Mesenchymal stem cell (in vitro differentiated cells and primary cell): ENCODE measurements around the gene PDE9A.
A peak's percentile ranks its signal among the peaks of the same experiment; 100 is the strongest.

Experiments used
- DNase-seq: peaks from one replicate; pipeline ENCODE4 v3.0.0-alpha.2; 2013
- H2AFZ ChIP-seq: one replicate; pipeline ENCODE4 v1.6.1; 2013; ENCODE audit warnings: low read depth, mild to moderate bottlenecking, control low read depth, inconsistent platforms, low read length, moderate library complexity
- H2AK5ac ChIP-seq: 2 replicates; pipeline ENCODE4 v1.6.1; 2013; ENCODE audit warnings: low read length, moderate library complexity, mild to moderate bottlenecking, inconsistent platforms; ENCODE audit not compliant: severe bottlenecking
- H2BK120ac ChIP-seq: one replicate; pipeline ENCODE4 v1.6.1; 2013; ENCODE audit warnings: low read depth, mild to moderate bottlenecking, inconsistent platforms, low read length, moderate library complexity
- H2BK12ac ChIP-seq, 2 experiments: one replicate each; pipeline ENCODE4 v1.6.1; 2013; ENCODE audit warnings: inconsistent platforms in 2 of 2, low read length in 2 of 2, mild to moderate bottlenecking in 2 of 2, moderate library complexity in 2 of 2, control low read depth in 1 of 2
- H2BK15ac ChIP-seq: one replicate; pipeline ENCODE4 v1.6.1; 2013; ENCODE audit warnings: mild to moderate bottlenecking, low read depth, inconsistent platforms; ENCODE audit not compliant: poor library complexity, severe bottlenecking
- H2BK5ac ChIP-seq: 2 replicates; pipeline ENCODE4 v1.6.1; 2013; ENCODE audit warnings: low read depth, mild to moderate bottlenecking, low read length, control low read depth, inconsistent platforms; ENCODE audit not compliant: poor library complexity, severe bottlenecking
- H3K14ac ChIP-seq, 2 experiments: one replicate each; pipeline ENCODE4 v1.6.1; 2013; ENCODE audit warnings: inconsistent platforms in 2 of 2, low read length in 2 of 2, control low read depth in 1 of 2, mild to moderate bottlenecking in 1 of 2, moderate library complexity in 1 of 2
- H3K18ac ChIP-seq, 2 experiments: one replicate each; pipeline ENCODE4 v1.6.1; 2013; ENCODE audit warnings: inconsistent platforms in 2 of 2, low read length in 2 of 2, control low read depth in 1 of 2, low read depth in 1 of 2, mild to moderate bottlenecking in 1 of 2
- H3K23ac ChIP-seq, 2 experiments: one replicate each; pipeline ENCODE4 v1.6.1; 2013; ENCODE audit warnings: inconsistent platforms in 2 of 2, low read length in 2 of 2, mild to moderate bottlenecking in 2 of 2, moderate library complexity in 2 of 2, control low read depth in 1 of 2
- H3K27ac ChIP-seq: 2 replicates; pipeline ENCODE4 v1.5.1; 2013; ENCODE audit warnings: mild to moderate bottlenecking, moderate library complexity, low read length, control low read depth, inconsistent platforms; ENCODE audit not compliant: poor library complexity, severe bottlenecking
- H3K27me3 ChIP-seq, 2 experiments: 2 replicates each; pipeline versions ENCODE4 v1.6.1 to v1.7.0; 2013; ENCODE audit warnings: low read length in 2 of 2, mild to moderate bottlenecking in 2 of 2, moderate library complexity in 2 of 2, control low read depth in 1 of 2, inconsistent platforms in 1 of 2; ENCODE audit not compliant: control insufficient read depth in 1 of 2, insufficient read depth in 1 of 2
- H3K36me3 ChIP-seq, 2 experiments: 2 replicates each; pipeline versions ENCODE4 v1.6.1 to v1.7.0; 2013; ENCODE audit warnings: low read length in 2 of 2, control low read depth in 1 of 2, inconsistent platforms in 1 of 2, low read depth in 1 of 2, mild to moderate bottlenecking in 1 of 2; ENCODE audit not compliant: insufficient read depth in 2 of 2, control insufficient read depth in 1 of 2
- H3K4ac ChIP-seq, 2 experiments: one replicate each; pipeline ENCODE4 v1.6.1; 2013; ENCODE audit warnings: inconsistent platforms in 2 of 2, low read length in 2 of 2, mild to moderate bottlenecking in 2 of 2, moderate library complexity in 2 of 2, control low read depth in 1 of 2, low read depth in 1 of 2
- H3K4me1 ChIP-seq: 2 replicates; pipeline ENCODE4 v1.6.1; 2013; ENCODE audit warnings: low read depth, low read length, control low read depth; ENCODE audit not compliant: control insufficient read depth, insufficient read depth
- H3K4me2 ChIP-seq: 2 replicates; pipeline ENCODE4 v1.6.1; 2013; ENCODE audit warnings: low read length, mild to moderate bottlenecking, inconsistent platforms; ENCODE audit not compliant: poor library complexity, severe bottlenecking
- H3K4me3 ChIP-seq, 2 experiments: 2 replicates each; pipeline versions ENCODE4 v1.5.1 to v1.7.0; 2013; ENCODE audit warnings: low read length in 2 of 2, mild to moderate bottlenecking in 2 of 2, control low read depth in 1 of 2, low read depth in 1 of 2; ENCODE audit not compliant: insufficient read depth in 1 of 2
- H3K79me1 ChIP-seq: replicated peaks from 2 replicates; pipeline ENCODE4 v1.6.1; 2013; ENCODE audit warnings: mild to moderate bottlenecking, control low read depth, low read length, inconsistent platforms; ENCODE audit not compliant: poor library complexity, severe bottlenecking
- H3K9ac ChIP-seq: 2 replicates; pipeline ENCODE4 v1.7.0; 2013; ENCODE audit warnings: mild to moderate bottlenecking, low read length, moderate library complexity
- H3K9me3 ChIP-seq: 2 replicates; pipeline ENCODE4 v1.7.0; 2013; ENCODE audit warnings: mild to moderate bottlenecking, low read length; ENCODE audit not compliant: control insufficient read depth
- H4K8ac ChIP-seq: one replicate; pipeline ENCODE4 v1.6.1; 2013; ENCODE audit warnings: inconsistent platforms, mild to moderate bottlenecking, low read length, moderate library complexity
- H4K91ac ChIP-seq: one replicate; pipeline ENCODE4 v1.6.1; 2013; ENCODE audit warnings: mild to moderate bottlenecking, low read length, inconsistent platforms
- whole genome bisulfite sequencing: methylation state at CpG from one replicate; pipeline ENCODE4 v1.1.7; 2013; ENCODE audit warnings: mixed read lengths; 5-methylcytosine and 5-hydroxymethylcytosine counted together

The PDE9A gene

DNA sequence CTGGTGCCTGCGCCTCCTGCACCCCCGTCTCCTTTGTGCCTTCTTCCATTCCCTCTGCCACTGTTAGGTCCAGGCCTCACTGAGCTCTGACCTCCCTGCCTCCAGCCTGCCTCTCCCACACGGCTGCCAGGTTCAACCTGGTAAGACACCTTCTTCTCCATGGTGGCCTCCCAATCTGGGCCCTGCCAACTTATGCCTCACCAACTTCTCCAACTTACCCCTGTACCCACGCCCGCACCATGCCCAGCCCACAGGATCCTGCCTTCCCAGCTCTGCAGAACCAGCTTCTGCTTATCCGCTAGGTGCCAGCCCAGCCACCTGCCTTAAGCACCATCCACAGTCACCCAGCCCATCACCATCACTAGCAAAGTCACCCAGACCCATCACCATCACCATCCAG is 37.2 kb downstream of the PDE9A start:
- H3K23ac ChIP-seq: no peak overlapping the region
- H2BK120ac ChIP-seq: no peak overlapping the region
- peaks cover 2% of the 10 kb centered on the region for H3K4me1 ChIP-seq
- H3K9ac ChIP-seq: no peak overlapping the region
- no peak for DNase-seq
- no peak overlapping the region for H2BK12ac ChIP-seq
- peaks cover 0 to 14% of the 10 kb centered on the region in 2 experiments for H3K27me3 ChIP-seq
- no peak overlapping the region for H3K14ac ChIP-seq
- no peak overlapping the region for H2BK15ac ChIP-seq
- no peak overlapping the region for H3K18ac ChIP-seq
- H2AFZ ChIP-seq: no peak overlapping the region
- peaks cover 0 to 20% of the 10 kb centered on the region in 2 experiments for H3K36me3 ChIP-seq
- no peak overlapping the region for H3K4me3 ChIP-seq
- no peak overlapping the region for H4K8ac ChIP-seq
- H2BK5ac ChIP-seq: no peak overlapping the region
- WGBS: 96% methylated on average over 6 of the region's 6 CpGs
- no peak overlapping the region for H3K4me2 ChIP-seq
- peak overlapping the region; percentile 16 for H4K91ac ChIP-seq
- H2AK5ac ChIP-seq: no peak overlapping the region
- H3K4ac ChIP-seq: no peak overlapping the region
- H3K9me3 ChIP-seq: no peaks in the 10 kb centered on the region
- H3K79me1 ChIP-seq: no peaks in the 10 kb centered on the region
- H3K27ac ChIP-seq: no peak overlapping the region

- Histone ChIP-seq H2BK120ac (no peak overlapping the region), H2BK5ac (no peak overlapping the region), H2BK15ac (no peak overlapping the region), H3K36me3 (peaks cover 0 to 19% of the 10 kb centered on the region in 2 experiments), H3K9me3 (no peaks in the 10 kb centered on the region), H3K4me3 (no peak overlapping the region), H3K27ac (no peak overlapping the region), H3K4me1 (peaks cover 2% of the 10 kb centered on the region), H3K9ac (no peak overlapping the region), H2BK12ac (no peak overlapping the region), H2AFZ (no peak overlapping the region), H3K23ac (no peak overlapping the region), H3K4me2 (no peak overlapping the region), H3K27me3 (peaks cover 0 to 14% of the 10 kb centered on the region in 2 experiments), H3K4ac (no peak overlapping the region), H3K18ac (no peak overlapping the region), H2AK5ac (no peak overlapping the region), H4K8ac (no peak overlapping the region), H3K14ac (no peak overlapping the region), H4K91ac (no peak overlapping the region), H3K79me1 (no peaks in the 10 kb centered on the region)
- 91% methylated on average over 17 of the region's 19 CpGs for WGBS
- no peak for DNase-seq
Measured at GRCh38 chr21:42691901-42692559, 38.6 kb downstream of the PDE9A start.

- Histone ChIP-seq H3K9ac (no peak overlapping the region), H3K36me3 (peaks cover 0 to 18% of the 10 kb centered on the region in 2 experiments), H2BK120ac (no peak overlapping the region), H3K4me2 (no peak overlapping the region), H3K14ac (no peak overlapping the region), H2AK5ac (no peak overlapping the region), H3K4me1 (peaks cover 2% of the 10 kb centered on the region), H2BK12ac (no peak overlapping the region), H2BK15ac (no peak overlapping the region), H3K27ac (no peak overlapping the region), H3K23ac (no peak overlapping the region), H3K18ac (no peak overlapping the region), H2AFZ (no peak overlapping the region), H4K8ac (no peak overlapping the region), H3K4ac (no peak overlapping the region), H3K4me3 (no peak overlapping the region), H4K91ac (no peak overlapping the region), H3K79me1 (no peaks in the 10 kb centered on the region), H3K27me3 (peaks cover 0 to 12% of the 10 kb centered on the region in 2 experiments), H3K9me3 (no peaks in the 10 kb centered on the region), H2BK5ac (no peak overlapping the region)
- DNase-seq: no peak
- whole genome bisulfite sequencing: 96% methylated on average over 24 of the region's 24 CpGs
Measured at GRCh38 chr21:42692688-42693087, 39.3 kb downstream of the PDE9A start.

DNA sequence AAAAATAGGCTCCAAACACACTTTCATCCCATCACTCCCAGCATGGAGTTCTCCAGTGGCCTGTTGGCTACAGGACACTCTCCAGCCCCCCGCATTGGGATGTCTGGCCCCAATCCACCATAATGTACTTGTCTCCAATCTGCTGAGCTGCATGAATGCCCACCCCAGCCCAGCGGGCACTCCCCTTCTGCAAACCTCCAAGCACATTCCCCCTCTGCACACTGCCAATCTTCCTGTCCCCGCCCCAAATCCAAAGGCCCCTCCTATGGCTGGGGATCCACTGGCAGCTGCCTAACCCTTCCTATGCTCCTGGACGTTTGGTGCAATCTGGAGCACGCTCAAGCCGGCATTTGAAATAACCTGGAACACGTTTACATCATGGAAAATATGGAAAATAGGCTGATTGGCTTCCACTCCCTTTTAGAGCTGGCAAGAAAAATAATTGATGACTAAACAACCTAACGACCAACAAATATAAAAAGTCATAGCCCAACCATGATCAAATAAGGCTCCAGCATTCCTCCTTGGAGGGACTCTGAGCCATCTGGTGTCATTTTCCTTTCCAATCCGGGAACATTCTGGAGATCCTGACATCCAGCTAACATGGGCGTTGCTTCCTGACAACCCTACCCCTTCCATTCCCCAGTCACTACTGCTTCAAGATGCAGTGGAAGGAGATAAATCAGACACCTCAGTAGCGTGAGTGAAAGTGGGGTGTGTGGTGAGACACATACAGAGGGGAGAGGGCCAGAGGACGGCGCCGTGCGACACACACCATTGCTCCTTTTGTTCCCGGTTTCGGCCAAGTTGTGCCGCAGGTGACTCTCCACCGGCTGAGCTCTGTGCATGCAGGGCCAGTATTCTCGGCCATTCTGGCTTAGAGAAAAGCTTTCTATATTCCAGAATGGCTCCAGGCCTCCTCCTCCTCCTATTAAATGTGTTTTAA is 41.6 kb downstream of the PDE9A start:
- 92% methylated on average over 18 of the region's 20 CpGs for WGBS
- Histone ChIP-seq H2AFZ (no peak overlapping the region), H2BK12ac (no peak overlapping the region), H3K14ac (peak overlapping the region in 1 of 2 experiments; percentile 53), H3K4me2 (no peak overlapping the region), H2BK5ac (no peak overlapping the region), H3K4ac (no peak overlapping the region), H3K23ac (peak overlapping the region in 1 of 2 experiments; percentile 66), H3K9me3 (no peaks in the 10 kb centered on the region), H3K36me3 (peaks cover 0 to 16% of the 10 kb centered on the region in 2 experiments), H2AK5ac (no peak overlapping the region), H4K91ac (no peak overlapping the region), H3K27me3 (peaks cover 0 to 18% of the 10 kb centered on the region in 2 experiments), H3K18ac (no peak overlapping the region), H3K9ac (peak overlapping the region; percentile 13), H2BK15ac (no peak overlapping the region), H4K8ac (no peak overlapping the region), H3K27ac (no peak overlapping the region), H2BK120ac (no peak overlapping the region), H3K79me1 (no peaks in the 10 kb centered on the region), H3K4me3 (peak overlapping the region in 1 of 2 experiments; percentile 38), H3K4me1 (peaks cover 2% of the 10 kb centered on the region)
- DNase-seq: no peak
